ENCODE data around the gene STXBP5.

GRCh38 chr6:147207837-147208754 lies 3.9 kb downstream of the STXBP5 start:
- TF ChIP-seq CTCF (conservative IDR thresholded peaks at IDR 0.05) = no peak
- TF ChIP-seq ZFX (IDR thresholded peaks at IDR 0.05) = no peak
